ENCODE data around the gene MAGI2. TPM values are rescaled to one million over a fixed set of nuclear protein-coding genes. Genes with fewer than 3 reads are reported as not detected.
A peak's percentile ranks its signal among the peaks of the same experiment; 100 is the strongest.

The MAGI2 gene
- total and polyA plus RNA-seq, 4 donors = 43.4 to 61.3 (median 50.1) TPM

DNA sequence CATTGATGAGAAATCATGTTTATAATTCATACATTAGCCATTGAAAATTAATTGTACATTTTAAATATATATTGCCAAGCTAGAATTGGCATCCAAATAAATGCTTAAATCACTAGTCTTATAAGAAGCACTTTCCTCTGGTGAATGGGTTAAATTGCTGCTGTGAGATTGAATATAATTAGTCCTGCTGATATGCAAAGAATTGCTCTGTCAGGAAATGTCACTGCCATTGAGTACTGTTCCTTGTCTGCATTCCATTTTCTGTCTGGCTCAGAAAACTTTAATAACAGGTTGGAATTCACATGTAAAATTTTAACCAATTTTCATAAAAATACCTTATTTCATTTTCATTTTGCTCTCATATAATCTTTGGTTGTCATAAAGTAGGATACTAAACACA lies 589.1 kb downstream of the MAGI2 start:
- Histone ChIP-seq H3K4me1 (ENCODE audit: control insufficient read depth, insufficient read depth, low read length) (no peaks in the 10 kb centered on the region), H3K9me3 (ENCODE audit: control insufficient read depth, insufficient read depth, low read length) (no peaks in the 10 kb centered on the region), H3K27me3 (ENCODE audit: control insufficient read depth, insufficient read depth, low read length) (no peaks in the 10 kb centered on the region), H3K27ac (ENCODE audit: low read depth, low read length) (no peak overlapping the region), H3K4me3 (ENCODE audit: low read depth, low read length) (no peak overlapping the region), H3K36me3 (ENCODE audit: control insufficient read depth, insufficient read depth, low read length) (no peaks in the 10 kb centered on the region)
- DNase-seq (ENCODE audit: low read depth in 4 of 6, low spot score in 6 of 6) = peak in 1 of 6 donors; percentile 47

- Histone ChIP-seq H3K4me1 (ENCODE audit: control insufficient read depth, insufficient read depth, low read length) (no peaks in the 10 kb centered on the region), H3K4me3 (ENCODE audit: low read depth, low read length) (no peak overlapping the region), H3K27ac (ENCODE audit: low read depth, low read length) (no peak overlapping the region), H3K36me3 (ENCODE audit: control insufficient read depth, insufficient read depth, low read length) (no peaks in the 10 kb centered on the region), H3K27me3 (ENCODE audit: control insufficient read depth, insufficient read depth, low read length) (no peaks in the 10 kb centered on the region), H3K9me3 (ENCODE audit: control insufficient read depth, insufficient read depth, low read length) (no peaks in the 10 kb centered on the region)
- DNase-seq (ENCODE audit: low read depth in 4 of 6, low spot score in 6 of 6) = no peak
- WGBS (ENCODE audit: insufficient coverage) = no CpG with 5 or more reads among the region's 1 CpG
These were observed 590.2 kb downstream of the MAGI2 start for GRCh38 chr7:78863281-78863680.

GRCh38 chr7:78862411-78862900 lies 591.0 kb downstream of the MAGI2 start:
- WGBS (ENCODE audit: insufficient coverage) = no CpG with 5 or more reads among the region's 3 CpGs
- Histone ChIP-seq H3K4me1 (ENCODE audit: control insufficient read depth, insufficient read depth, low read length) (no peaks in the 10 kb centered on the region), H3K36me3 (ENCODE audit: control insufficient read depth, insufficient read depth, low read length) (no peaks in the 10 kb centered on the region), H3K27me3 (ENCODE audit: control insufficient read depth, insufficient read depth, low read length) (no peaks in the 10 kb centered on the region), H3K27ac (ENCODE audit: low read depth, low read length) (no peak overlapping the region), H3K9me3 (ENCODE audit: control insufficient read depth, insufficient read depth, low read length) (no peaks in the 10 kb centered on the region), H3K4me3 (ENCODE audit: low read depth, low read length) (no peak overlapping the region)
- no peak for DNase-seq (ENCODE audit: low read depth in 4 of 6, low spot score in 6 of 6)

GRCh38 chr7:78852951-78853350 lies 600.5 kb downstream of the MAGI2 start:
- DNase-seq (ENCODE audit: low read depth in 4 of 6, low spot score in 6 of 6) = no peak
- Histone ChIP-seq H3K4me3 (ENCODE audit: low read depth, low read length) (no peak overlapping the region), H3K36me3 (ENCODE audit: control insufficient read depth, insufficient read depth, low read length) (no peaks in the 10 kb centered on the region), H3K4me1 (ENCODE audit: control insufficient read depth, insufficient read depth, low read length) (no peaks in the 10 kb centered on the region), H3K27me3 (ENCODE audit: control insufficient read depth, insufficient read depth, low read length) (no peaks in the 10 kb centered on the region), H3K27ac (ENCODE audit: low read depth, low read length) (no peak overlapping the region), H3K9me3 (ENCODE audit: control insufficient read depth, insufficient read depth, low read length) (no peaks in the 10 kb centered on the region)
- WGBS (ENCODE audit: insufficient coverage) = 100% methylated on average over 1 of the region's 6 CpGs

DNA sequence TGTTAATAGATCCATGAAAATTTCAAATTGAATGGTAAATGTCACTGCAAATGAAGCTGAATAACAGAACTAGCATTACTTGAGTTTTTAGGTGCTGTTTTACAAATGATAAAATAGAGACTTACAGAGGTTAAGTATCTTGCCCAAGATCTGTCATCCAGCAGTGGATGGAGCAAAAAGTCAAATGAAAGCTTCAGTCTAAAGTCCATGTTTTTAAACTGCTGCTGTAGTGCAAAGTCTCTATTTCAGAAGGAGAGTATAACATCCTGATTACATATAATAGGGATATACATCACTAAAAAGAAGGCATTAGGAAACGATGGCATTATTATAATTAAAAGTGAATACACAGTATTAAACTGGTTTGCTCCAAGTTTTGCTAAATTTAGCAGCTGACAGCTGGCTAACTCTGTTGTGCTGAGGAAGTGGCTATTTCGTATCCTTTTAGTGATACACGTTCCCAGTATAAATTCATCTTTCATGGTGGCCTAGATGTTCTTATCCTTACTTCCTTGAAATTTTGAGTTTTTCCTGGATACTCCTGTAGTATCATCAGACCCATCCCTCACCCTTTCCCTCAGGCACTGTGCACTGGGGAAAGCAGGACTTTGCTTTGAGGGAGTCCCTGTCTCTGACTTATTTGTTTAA lies 603.2 kb downstream of the MAGI2 start:
- no peak for DNase-seq (ENCODE audit: low read depth in 4 of 6, low spot score in 6 of 6)
- WGBS (ENCODE audit: insufficient coverage) = 83% methylated on average over 1 of the region's 3 CpGs
- no peaks in the 10 kb centered on the region for H3K4me1 ChIP-seq (ENCODE audit: control insufficient read depth, insufficient read depth, low read length)
- no peaks in the 10 kb centered on the region for H3K36me3 ChIP-seq (ENCODE audit: control insufficient read depth, insufficient read depth, low read length)
- no peaks in the 10 kb centered on the region for H3K9me3 ChIP-seq (ENCODE audit: control insufficient read depth, insufficient read depth, low read length)
- no peaks in the 10 kb centered on the region for H3K27me3 ChIP-seq (ENCODE audit: control insufficient read depth, insufficient read depth, low read length)
- H3K27ac ChIP-seq (ENCODE audit: low read depth, low read length) = no peak overlapping the region
- H3K4me3 ChIP-seq (ENCODE audit: low read depth, low read length) = no peak overlapping the region

GRCh38 chr7:78845155-78845554 lies 608.3 kb downstream of the MAGI2 start:
- Histone ChIP-seq H3K27me3 (ENCODE audit: control insufficient read depth, insufficient read depth, low read length) (no peaks in the 10 kb centered on the region), H3K36me3 (ENCODE audit: control insufficient read depth, insufficient read depth, low read length) (no peaks in the 10 kb centered on the region), H3K4me1 (ENCODE audit: control insufficient read depth, insufficient read depth, low read length) (no peaks in the 10 kb centered on the region), H3K27ac (ENCODE audit: low read depth, low read length) (no peak overlapping the region), H3K4me3 (ENCODE audit: low read depth, low read length) (no peak overlapping the region), H3K9me3 (ENCODE audit: control insufficient read depth, insufficient read depth, low read length) (no peaks in the 10 kb centered on the region)
- WGBS (ENCODE audit: insufficient coverage) = no CpG with 5 or more reads among the region's 1 CpG
- DNase-seq (ENCODE audit: low read depth in 4 of 6, low spot score in 6 of 6) = no peak

DNA sequence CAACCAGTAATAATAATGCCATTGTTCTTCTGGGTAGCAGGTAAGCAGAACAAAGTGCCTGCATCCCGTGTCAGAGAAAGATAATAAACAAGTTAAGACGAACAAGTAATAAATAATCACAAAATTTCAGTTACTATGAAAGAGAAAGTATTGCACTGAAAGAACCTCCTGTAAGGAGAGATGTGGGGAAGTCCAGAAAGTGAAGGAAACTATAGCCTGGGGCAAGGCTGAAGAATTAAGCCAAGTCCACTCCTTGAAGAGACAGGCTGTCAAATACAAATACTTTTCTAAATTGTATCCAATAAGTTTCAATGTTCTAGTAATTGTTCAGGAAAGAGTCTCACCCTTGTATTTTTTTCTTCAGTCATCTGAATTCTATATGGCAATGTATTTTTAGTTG lies 611.4 kb downstream of the MAGI2 start:
- WGBS (ENCODE audit: insufficient coverage) = no CpG with 5 or more reads among the region's 2 CpGs
- Histone ChIP-seq H3K27me3 (ENCODE audit: control insufficient read depth, insufficient read depth, low read length) (no peaks in the 10 kb centered on the region), H3K4me3 (ENCODE audit: low read depth, low read length) (no peak overlapping the region), H3K4me1 (ENCODE audit: control insufficient read depth, insufficient read depth, low read length) (no peaks in the 10 kb centered on the region), H3K9me3 (ENCODE audit: control insufficient read depth, insufficient read depth, low read length) (no peaks in the 10 kb centered on the region), H3K36me3 (ENCODE audit: control insufficient read depth, insufficient read depth, low read length) (no peaks in the 10 kb centered on the region), H3K27ac (ENCODE audit: low read depth, low read length) (no peak overlapping the region)
- no peak for DNase-seq (ENCODE audit: low read depth in 4 of 6, low spot score in 6 of 6)

DNA sequence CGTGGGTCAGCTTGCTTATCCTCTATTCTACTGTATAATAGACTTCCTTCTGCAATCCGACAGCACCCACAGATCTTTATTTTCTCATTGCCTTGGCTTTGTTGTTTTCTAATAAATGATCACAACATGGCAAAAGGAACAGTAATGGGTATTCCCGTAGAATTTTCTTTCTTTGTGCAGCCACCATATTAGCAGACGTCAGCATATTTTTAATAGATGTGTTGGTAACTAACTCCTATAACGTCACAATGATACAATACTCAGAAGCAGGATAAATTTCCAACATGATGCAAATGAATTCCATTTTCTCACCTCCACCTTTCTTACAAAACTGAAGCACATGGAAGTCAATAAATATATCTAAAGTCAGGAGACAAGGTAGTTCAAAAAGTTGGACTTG lies 617.6 kb downstream of the MAGI2 start:
- H3K4me1 ChIP-seq (ENCODE audit: control insufficient read depth, insufficient read depth, low read length) = no peaks in the 10 kb centered on the region
- no peaks in the 10 kb centered on the region for H3K36me3 ChIP-seq (ENCODE audit: control insufficient read depth, insufficient read depth, low read length)
- no peak for DNase-seq (ENCODE audit: low read depth in 4 of 6, low spot score in 6 of 6)
- no peaks in the 10 kb centered on the region for H3K9me3 ChIP-seq (ENCODE audit: control insufficient read depth, insufficient read depth, low read length)
- no peaks in the 10 kb centered on the region for H3K27me3 ChIP-seq (ENCODE audit: control insufficient read depth, insufficient read depth, low read length)
- no CpG with 5 or more reads among the region's 5 CpGs for WGBS (ENCODE audit: insufficient coverage)
- H3K27ac ChIP-seq (ENCODE audit: low read depth, low read length) = no peak overlapping the region
- no peak overlapping the region for H3K4me3 ChIP-seq (ENCODE audit: low read depth, low read length)

GRCh38 chr7:78828317-78828716 lies 625.1 kb downstream of the MAGI2 start:
- Histone ChIP-seq H3K27ac (ENCODE audit: low read depth, low read length) (no peak overlapping the region), H3K4me1 (ENCODE audit: control insufficient read depth, insufficient read depth, low read length) (no peaks in the 10 kb centered on the region), H3K27me3 (ENCODE audit: control insufficient read depth, insufficient read depth, low read length) (no peaks in the 10 kb centered on the region), H3K9me3 (ENCODE audit: control insufficient read depth, insufficient read depth, low read length) (no peaks in the 10 kb centered on the region), H3K36me3 (ENCODE audit: control insufficient read depth, insufficient read depth, low read length) (no peaks in the 10 kb centered on the region), H3K4me3 (ENCODE audit: low read depth, low read length) (no peak overlapping the region)
- WGBS (ENCODE audit: insufficient coverage) = no CpG with 5 or more reads among the region's 1 CpG
- DNase-seq (ENCODE audit: low read depth in 4 of 6, low spot score in 6 of 6) = no peak

DNA sequence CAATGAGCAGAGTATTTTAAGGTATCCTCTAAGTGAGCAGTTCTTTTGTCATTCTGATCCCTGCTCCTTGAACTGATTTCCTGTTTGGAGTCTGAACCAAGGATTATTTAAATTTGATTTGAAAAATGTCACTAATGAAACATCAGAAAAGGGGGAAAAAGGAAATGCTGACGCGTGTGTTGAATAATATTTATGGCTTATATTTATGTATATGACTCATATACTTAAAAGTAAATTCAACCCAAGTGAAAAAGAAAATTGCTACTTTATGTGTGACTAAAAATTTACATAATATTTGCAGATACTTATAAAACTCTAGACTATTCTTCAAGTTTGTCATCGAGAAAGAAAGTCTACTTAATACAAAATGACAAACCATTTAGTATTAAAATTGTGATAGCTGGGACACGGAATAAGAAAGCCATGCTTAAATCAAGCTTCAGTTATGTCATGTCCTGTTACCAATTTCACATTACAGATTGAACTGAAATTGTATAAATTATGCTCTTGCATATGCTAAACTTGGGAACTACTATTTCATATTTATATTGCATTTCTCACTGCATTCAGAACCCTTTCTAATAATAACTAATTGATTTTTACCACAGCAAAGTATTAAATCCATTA lies 649.9 kb downstream of the MAGI2 start:
- Histone ChIP-seq H3K36me3 (ENCODE audit: control insufficient read depth, insufficient read depth, low read length) (no peaks in the 10 kb centered on the region), H3K27me3 (ENCODE audit: control insufficient read depth, insufficient read depth, low read length) (no peaks in the 10 kb centered on the region), H3K9me3 (ENCODE audit: control insufficient read depth, insufficient read depth, low read length) (no peaks in the 10 kb centered on the region), H3K4me3 (ENCODE audit: low read depth, low read length) (no peak overlapping the region), H3K4me1 (ENCODE audit: control insufficient read depth, insufficient read depth, low read length) (no peaks in the 10 kb centered on the region), H3K27ac (ENCODE audit: low read depth, low read length) (no peak overlapping the region)
- DNase-seq (ENCODE audit: low read depth in 4 of 6, low spot score in 6 of 6) = no peak
- no CpG with 5 or more reads among the region's 4 CpGs for WGBS (ENCODE audit: insufficient coverage)

All from spinal cord (tissue), 10 donors.